Panc1 (cell line): ENCODE measurements around the gene DNM3.

Source experiments
- CTCF ChIP-seq: fragments of 450-650 bp; IDR thresholded peaks from 2 replicates; pipeline ENCODE4 v1.5.1; 2017; ENCODE audit warnings: mild to moderate bottlenecking
- POLR2AphosphoS5 ChIP-seq: IDR thresholded peaks from 2 replicates; pipeline ENCODE4 v1.6.1; 2012; ENCODE audit warnings: mild to moderate bottlenecking, low read depth, low read length, moderate library complexity

DNA sequence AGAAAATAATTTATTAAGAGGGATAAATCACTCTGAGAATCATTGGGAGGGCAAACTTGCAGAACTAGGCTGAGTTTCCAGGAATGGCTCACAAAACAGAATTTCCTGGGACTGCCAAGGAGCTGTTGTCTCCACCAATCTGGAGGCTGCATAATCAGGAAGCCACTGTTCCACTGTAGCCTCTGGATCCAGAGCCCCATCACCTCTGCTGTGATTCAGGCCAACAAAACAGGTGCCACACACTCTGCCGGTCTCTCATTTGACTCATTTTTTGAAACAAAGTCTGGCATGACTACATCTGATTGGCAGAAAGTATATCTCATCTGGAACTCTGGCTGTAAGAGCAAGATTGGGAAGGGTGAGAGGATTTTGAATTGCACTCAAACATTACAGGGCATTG lies 400.2 kb downstream of the DNM3 start:
- TF ChIP-seq CTCF: no peak
- no peak for TF ChIP-seq POLR2AphosphoS5
